GM21526 (cell line): ENCODE results near the gene GRSF1.
"Not testable (repeated sequence)": the region's sequence is repeated elsewhere in the genome, so short reads cannot be mapped to it uniquely, and the experiment has no call there.

Experiments used
- ATAC-seq: cut with Tn5 transposase; IDR thresholded peaks from one replicate; pipeline ENCODE4 v1.9.1; 2021; ENCODE audit warnings: moderate library complexity; ENCODE audit not compliant: unreplicated experiment, low FRiP score

GRSF1 gene, protein sequence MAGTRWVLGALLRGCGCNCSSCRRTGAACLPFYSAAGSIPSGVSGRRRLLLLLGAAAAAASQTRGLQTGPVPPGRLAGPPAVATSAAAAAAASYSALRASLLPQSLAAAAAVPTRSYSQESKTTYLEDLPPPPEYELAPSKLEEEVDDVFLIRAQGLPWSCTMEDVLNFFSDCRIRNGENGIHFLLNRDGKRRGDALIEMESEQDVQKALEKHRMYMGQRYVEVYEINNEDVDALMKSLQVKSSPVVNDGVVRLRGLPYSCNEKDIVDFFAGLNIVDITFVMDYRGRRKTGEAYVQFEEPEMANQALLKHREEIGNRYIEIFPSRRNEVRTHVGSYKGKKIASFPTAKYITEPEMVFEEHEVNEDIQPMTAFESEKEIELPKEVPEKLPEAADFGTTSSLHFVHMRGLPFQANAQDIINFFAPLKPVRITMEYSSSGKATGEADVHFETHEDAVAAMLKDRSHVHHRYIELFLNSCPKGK

DNA sequence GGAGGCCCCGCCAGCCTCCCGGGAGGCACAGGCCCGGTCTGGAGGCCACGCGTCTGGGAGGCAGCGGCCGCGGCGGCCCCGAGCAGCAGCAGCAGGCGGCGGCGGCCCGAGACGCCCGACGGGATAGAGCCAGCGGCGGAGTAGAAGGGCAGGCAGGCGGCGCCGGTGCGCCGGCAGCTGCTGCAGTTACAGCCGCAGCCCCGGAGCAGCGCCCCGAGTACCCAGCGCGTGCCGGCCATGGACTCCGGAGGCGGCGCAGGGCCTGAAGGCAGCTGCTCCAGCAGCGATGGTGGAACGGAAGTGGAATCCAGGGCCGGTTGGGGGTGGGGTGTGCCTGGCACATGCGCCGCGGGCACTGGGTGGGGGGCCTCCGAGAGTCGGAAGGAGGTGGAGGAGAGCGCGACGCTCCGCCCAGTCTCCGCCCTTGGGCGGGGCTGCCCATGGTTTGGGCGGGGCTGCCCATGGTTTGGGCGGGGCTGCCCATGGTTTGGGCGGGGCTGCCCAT, at the start of gene GRSF1:
Gene GRSF1, minus strand, starts transcription at position 302 of the 505 bp plus-strand sequence. Its CDS starts 63 bp downstream, at position 239.
- peak; percentile 63 for ATAC-seq

DNA sequence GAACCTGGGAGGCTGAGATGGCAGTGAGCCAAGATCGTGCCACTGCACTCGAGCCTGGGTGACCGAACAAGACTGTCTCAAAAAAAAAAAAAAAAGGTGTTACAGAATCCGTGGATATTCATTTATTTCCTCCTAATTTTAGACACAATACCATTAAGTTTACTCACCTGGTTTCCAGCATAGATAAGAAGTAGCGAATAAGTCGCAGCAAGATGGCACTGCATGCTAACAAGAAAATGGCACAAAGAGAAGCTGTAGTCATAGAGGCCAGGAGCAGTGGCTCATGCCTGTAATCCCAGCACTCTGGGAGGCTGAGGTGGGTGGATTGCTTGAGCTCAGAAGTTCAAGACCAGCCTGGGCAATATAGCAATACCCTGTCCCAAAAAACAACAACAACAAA, 45.5 kb upstream of the GRSF1 start:
- no peak for ATAC-seq

DNA sequence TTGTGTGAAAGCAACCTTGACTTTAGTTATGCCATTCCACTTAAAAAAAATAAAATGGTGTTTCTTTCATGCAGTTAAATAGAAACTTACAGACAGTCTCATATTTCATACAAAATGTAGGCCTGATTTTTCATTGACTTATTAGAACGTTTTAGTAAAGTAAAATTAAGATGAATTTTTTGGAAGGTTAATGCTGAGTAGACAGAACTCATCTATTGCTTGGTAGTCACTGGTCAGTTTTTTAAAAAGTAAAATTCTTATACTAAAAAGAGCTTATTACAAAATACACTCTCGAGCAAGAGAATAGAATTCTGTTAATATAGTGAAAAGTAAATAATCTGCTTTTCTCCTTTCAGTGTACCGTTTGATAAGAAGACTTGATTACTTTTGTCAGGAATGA, 41.0 kb upstream of the GRSF1 start:
- ATAC-seq, result no peak

DNA sequence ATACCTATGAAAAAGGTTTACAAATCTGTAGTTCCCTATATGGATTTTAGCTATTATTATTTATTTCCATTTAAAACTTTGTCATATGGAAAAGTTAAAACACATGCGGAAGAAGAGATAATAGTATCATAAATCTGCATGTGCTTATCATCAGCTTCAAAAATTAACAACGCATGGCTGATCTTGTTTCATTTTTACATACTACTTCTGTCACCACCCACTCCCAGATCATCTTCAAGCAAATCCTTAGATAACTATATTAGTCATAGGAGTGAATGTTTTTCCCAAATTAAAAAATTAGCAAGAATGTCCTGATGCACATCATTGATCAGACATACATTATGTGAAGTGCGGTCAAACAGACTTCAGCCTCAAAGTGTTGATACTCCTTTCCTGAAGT, 37.9 kb upstream of the GRSF1 start:
- no peak for ATAC-seq

DNA sequence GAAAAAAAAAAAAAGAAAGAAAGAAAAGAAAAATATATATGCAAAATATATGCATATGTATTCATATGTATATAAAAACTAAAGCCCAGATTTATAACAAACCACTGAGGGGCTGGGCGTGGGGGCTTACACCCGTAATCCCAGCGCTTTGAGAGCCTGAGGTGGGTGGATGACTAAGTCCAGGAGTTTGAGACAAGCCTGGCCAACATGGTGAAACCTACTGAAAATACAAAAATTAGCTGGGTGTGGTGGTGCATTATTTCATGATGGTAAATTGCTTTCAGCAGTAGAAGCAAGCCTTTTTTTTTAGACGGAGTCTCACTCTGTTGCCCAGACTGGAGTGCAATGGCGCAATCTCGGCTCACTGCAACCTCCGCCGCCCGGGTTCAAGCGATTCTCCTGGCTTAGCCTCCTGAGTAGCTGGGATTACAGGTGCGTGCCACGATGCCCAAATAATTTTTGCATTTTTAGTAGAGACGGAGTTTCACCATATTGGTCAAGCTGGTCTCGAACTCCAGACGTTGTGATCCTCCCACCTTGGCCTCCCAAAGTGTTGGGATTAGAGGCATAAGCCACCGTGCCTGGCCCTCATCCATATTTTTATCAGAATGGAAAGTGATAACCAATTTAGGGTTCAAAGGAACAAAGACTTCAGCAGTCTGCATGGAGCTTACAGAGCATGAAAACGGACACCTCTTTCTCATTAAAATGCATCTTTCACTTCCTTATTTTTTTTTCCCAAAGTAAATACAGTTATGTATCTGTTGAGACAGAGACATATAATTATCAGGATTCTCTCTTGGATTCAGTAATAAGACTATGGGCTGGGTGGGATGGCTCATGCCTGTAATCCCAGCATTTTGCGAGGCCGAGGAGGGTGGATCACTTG, 34.8 kb upstream of the GRSF1 start:
- ATAC-seq, result peak; percentile 75

DNA sequence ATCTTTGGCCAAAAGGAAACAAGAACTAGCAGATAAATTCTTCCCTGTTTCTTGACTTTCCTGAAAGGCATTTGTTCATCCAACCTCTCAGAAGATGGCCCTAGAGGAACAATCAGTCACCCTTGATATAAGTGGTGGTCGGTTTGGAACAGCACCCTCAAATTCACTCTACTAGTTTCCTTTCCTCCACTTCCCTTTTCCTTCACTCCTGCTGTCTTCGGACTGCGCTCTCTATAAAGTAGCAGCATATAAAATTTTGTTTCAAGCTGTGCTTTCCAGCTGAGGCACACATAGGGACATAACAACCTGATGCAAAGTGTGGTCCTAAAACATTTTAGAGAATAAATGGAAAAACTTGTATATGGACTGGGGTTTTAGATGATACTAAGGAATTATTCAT, 33.5 kb upstream of the GRSF1 start:
- no peak for ATAC-seq

DNA sequence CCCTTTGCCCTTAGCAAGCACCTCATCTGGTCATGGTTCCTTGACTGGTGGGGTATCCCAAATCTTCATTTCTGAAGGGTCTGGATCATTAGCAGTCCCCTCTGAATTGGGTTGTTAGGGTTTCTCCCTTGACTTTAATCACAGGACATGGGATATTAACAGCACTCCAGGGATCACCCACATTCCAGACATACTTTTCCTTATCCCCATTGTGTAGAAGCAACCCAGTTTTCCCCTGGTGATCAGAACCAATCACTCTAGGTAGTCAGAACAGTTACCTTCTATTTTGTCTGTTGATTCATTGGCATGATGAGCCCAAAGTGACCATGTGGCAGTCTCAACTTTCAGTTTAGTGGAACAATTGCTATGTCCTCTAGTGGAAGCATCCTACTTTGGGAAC, 29.1 kb upstream of the GRSF1 start:
- no peak for ATAC-seq

DNA sequence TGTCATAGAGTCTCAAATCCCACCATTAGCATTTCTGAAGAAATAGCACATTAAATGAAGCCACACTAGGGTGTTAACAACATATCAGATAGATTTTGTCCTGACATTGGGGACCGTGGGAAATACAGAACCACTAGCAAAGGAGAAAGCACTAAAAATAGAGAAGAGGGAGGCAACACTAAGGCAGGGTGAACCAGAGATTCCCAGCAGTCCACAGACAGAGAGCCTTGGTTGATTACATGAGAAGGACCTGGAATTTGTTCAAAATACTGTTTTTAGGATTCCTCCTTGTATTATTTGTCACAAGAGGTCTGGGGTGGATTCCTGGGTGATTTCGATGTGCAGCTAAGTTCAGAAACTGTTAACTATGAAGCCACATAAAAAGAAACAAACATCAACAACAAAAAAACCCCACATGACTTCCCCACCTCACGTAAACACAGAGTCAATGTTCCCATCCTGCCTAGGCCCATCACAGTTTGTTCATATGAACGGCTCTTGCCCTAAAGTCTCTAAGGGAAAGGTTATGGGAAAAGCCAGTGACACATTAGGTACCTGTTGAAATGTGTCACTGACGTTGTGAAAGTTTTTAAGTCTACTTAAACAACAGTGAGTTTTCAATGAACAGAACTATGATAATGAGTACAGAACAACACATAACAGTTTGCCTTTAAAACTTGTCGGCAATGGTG, 23.6 kb upstream of the GRSF1 start:
- ATAC-seq, result no peak

DNA sequence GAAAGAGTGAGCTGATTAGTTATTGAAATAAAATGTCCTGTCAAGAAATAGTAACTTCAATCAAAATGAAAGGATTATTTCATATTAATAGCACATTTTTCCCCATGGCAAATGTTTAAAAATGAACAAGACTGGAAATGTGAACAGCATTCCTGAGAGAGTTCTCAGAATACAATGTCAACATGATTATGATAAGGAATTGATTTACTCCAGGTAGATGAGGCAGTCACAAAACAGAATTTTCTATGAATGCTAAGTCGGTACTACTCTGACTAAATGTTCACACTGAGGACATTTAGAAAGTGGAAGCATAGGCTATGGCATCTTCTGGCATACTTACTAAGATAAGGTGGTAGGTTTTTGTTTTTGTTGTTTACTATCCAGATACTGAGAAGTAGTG, 19.4 kb upstream of the GRSF1 start:
- no peak for ATAC-seq

DNA sequence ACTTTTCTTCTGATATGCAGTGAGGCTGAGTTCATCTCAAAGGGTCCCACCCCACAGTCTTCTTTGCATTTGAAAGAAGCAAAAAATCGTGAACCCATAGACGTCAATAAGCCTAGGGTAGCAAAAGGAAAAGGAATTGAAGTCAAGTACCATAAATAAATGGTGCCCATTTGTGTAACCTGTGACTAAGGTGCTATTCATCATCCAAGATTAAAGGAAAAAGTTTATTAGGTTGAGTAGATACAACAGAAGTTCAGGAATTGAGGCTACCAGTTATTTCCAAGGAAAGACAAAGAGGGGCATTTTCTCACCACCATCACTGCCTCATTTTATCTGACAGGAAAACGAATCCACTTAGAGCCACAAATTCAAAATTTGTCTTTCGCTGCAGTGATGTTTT, 18.8 kb upstream of the GRSF1 start:
- ATAC-seq, result no peak

DNA sequence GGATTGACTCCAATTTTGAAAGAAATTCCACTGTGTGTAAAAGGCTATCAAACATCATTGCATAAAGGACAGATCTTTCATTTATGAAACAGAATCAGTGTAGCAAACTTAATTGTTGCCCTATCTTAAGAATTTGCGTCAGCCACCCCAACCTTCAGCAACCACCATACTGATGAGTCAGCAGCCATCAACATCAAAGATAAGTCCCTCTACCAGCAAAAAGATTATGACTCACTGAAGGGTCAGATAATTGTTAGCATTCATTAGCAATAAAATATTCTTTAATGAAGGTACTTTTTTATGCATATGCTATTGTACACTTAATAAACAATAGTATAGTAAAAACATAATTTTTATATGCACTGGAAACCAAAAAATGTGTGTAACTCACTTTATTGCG, 15.8 kb upstream of the GRSF1 start:
- ATAC-seq, result no peak

DNA sequence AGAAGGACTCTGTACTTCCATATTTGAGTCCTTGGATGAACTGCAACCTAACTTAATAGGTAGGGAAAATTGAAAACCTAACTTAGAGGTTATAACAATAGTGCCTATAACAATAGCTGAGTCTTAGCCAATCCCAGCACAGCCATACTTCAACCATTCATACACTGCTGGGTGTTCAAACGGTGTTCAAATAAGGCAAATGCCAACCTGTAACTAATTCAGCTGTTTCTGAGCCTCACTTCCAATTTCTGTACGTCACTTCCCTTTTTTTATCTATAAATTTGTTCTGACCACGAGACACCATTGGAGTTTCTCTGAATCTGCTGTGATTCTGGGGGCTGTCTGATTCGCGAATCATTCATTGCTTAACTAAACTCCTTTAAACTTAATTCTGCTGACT, 9.6 kb upstream of the GRSF1 start:
- ATAC-seq, result no peak

DNA sequence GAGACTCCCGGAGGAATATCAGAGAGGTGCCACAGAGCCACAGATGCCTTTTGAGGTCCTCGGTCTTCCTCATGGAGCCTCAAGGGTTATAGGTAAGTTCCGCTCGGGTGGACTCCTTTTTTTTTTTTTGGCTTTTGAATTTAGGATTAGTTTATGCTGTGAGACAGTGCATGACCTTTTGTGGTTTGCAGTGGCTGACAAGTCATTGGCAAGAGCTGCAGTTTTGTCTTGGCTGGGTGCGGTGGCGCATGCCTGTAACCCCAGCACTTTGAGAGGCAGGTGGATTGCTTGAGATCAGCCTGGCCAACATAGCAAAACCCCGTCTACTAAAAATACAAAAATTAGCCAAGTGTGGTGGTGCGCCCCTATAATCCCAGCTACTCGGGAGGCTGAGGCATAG, 4.5 kb upstream of the GRSF1 start:
- ATAC-seq, result peak; percentile 34

DNA sequence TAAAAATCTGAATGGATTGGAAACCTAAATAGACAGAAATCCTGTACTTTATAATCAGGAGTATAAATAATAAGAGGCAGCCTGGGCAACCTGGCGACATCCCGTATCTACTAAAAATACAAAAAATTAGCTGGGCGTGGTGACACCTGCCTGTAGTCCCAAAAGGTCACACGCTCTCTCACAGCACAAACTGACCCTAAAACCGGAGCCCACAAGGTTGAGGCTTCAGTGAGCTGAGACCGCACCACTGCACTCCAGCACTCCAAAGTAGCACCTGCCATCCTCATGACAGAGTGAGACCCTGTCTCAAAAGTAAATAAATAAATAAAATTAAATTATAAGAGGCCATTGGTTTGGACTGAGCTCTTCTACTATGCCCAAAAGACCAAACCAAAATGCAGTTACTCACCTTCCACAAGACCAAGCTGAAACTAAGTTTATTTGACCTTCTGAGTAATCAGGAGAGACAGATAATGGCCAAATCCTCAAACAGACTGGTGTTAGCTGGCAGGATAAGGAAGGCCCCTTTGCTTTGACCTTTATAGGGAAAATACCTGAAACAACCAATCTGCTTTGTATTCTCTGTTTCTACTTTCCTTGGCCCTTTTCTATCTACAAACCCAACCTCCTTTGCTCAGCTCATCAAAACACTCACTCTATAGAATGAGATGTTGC, 3.2 kb upstream of the GRSF1 start:
- peak; percentile 25 for ATAC-seq

DNA sequence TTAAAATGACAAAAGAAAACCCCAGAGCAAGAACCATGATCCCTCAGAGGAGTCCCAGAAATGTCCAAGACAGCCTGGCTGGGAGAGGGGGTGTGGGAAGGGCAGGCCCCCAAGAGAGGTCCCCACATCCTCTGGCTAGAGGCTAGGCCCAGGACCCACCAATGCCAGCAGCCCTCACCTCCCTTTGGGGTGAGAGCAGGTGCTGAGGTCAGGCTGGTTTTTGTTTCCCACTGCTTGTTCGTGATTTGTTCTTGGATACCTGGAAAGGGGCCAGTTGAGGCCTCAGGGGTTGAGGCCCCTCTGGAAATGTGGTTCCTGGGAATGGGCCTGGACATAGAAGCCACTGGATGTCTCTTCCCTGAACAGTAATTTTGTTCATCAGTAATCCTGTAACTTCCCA, 2.3 kb upstream of the GRSF1 start:
- ATAC-seq, result no peak

DNA sequence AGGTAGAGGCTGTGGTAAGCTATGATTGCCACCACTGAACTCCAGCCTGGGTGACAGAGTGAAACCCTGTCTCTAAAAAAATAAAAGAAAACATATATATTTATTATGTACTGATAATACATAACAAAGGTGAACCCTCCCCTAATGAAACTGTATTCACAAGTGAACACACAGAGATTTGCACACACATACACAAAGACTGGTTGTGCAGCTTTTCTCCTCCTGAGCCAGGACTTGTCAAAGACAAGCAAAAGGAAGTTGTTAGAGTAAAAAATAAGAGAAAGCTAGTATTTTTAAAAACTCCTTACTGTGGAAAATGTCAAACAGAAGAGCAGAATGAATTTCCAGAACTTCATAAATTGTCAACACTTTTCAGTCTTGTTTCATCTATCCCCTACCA, 1.5 kb upstream of the GRSF1 start:
- ATAC-seq, result no peak

DNA sequence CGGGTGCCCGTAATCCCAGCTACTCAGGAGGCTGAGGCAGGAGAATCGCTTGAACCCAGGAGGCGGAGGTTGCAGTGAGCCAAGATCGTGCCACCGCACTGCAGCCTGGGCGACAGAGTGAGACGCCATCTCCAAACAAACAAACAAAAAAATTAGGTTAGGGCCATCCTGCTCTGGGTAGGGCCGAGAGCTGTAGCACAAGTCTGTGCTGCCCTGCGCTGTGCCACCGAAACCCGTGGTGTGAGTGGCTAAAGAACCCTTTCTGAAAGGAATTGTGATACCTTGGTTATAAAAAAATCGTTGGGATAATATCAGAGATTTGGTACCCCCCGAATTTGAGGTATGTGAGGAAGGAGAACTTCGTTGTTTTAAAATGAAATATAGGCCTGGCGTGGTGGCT, 941 bp upstream of the GRSF1 start:
- not testable (repeated sequence) for ATAC-seq

DNA sequence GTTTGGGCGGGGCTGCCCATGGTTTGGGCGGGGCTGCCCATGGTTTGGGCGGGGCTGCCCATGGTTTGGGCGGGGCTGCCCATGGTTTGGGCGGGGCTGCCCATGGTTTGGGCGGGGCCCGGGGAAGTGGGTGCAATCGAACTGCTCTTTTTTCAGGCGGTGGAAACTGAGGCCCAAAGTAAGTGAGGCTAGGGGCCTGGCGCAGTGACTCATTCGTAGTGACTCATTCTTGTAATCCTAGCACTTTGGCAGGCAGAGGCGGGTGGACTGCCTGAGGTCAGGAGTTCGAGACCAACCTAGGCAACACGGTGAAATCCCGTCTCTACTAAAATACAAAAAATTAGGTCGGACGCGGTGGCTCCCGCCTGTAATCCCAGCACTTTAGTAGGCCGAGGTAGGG, 447 bp upstream of the GRSF1 start:
- not testable (repeated sequence) for ATAC-seq

DNA sequence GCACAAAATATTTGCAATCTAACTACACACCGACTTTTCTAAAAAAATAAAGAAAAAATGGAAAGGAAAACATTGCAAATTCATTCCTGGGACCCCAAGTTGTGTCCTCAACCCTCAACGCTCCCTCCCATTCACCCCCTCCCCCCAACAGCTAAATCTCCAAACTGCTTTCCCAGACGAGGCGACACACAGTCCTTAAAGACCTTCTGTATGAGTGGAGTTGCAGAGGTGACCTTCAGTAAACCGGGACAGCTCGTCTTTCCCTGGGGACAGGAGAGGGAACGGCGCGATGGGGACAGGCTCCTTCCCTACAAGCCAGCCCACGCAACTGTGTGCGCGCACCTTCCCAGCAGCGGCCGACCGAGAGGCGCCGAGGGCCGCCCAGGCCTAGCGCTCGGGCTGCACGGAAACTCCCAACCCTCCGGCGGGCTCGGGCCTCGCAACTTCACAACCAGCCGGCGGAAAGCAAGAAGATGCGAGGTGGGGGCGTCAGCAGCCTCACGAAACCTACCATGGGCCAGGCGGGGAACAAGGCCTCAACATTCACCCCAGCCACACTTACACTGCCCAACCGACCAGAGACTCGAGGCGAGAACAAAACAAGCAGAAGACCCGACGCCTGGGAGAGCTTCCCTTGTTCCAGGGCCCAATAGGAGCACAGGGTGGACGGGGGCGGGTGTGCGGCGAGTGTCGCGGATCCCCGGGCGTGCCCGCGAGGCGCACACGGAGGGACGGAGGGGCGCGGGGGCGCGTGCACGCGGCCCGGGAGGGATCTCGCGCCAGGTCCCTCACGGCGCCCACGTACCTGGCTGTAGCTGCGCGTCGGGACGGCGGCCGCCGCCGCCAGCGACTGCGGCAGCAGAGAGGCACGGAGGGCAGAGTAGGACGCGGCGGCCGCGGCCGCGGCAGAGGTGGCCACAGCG, 763 bp downstream of the GRSF1 start:
- ATAC-seq, result peak; percentile 59
